Gastrocnemius medialis (tissue), 4 donors: ENCODE measurements around the gene FSIP1. TPM values are rescaled to one million over a fixed set of nuclear protein-coding genes. Genes with fewer than 3 reads are reported as not detected.
A peak's percentile ranks its signal among the peaks of the same experiment; 100 is the strongest.

Experiments used
- ATAC-seq, 2 donors: fragments of 150-250 bp; one replicate each; pipeline ENCODE4 v1.9.1; 2016
- DNase-seq, 2 donors: peaks; one replicate each; pipeline ENCODE4 v3.0.0-alpha.2; 2019
- H3K27ac ChIP-seq, 4 donors: fragments of 200-600 bp; sonication (generic); 1 replicate in 1 of 4; 2 replicates in 3 of 4; pipeline ENCODE4 v1.5.1; 2016 to 2018; ENCODE audit warnings: mild to moderate bottlenecking in 2 of 4, moderate library complexity in 1 of 4
- H3K27me3 ChIP-seq, 3 donors: fragments of 200-600 bp; sonication (generic) in 2 of 3; 1 replicate in 1 of 3; 2 replicates in 2 of 3; pipeline versions ENCODE4 v1.5.1 to v1.6.0; 2016 to 2019; ENCODE audit warnings: mild to moderate bottlenecking in 1 of 3, moderate library complexity in 1 of 3
- H3K36me3 ChIP-seq, 2 donors: fragments of 200-600 bp; sonication (generic) in 1 of 2; one replicate each; pipeline ENCODE4 v1.5.1; 2017 to 2018
- H3K4me1 ChIP-seq, 2 donors: fragments of 200-600 bp; sonication (generic) in 1 of 2; one replicate each; pipeline ENCODE4 v1.5.1; 2016 to 2017; ENCODE audit warnings: mild to moderate bottlenecking in 2 of 2
- H3K4me3 ChIP-seq, 4 donors: fragments of 200-600 bp; sonication (generic) in 3 of 4; 1 replicate in 1 of 4; 2 replicates in 3 of 4; pipeline ENCODE4 v1.5.1; 2016 to 2019; ENCODE audit warnings: mild to moderate bottlenecking in 2 of 4
- H3K9me3 ChIP-seq, 3 donors: fragments of 200-600 bp; sonication (generic) in 2 of 3; 1 replicate in 1 of 3; 2 replicates in 2 of 3; pipeline ENCODE4 v1.5.1; 2016 to 2019
- POLR2A ChIP-seq, 2 donors: fragments of 450-650 bp; IDR thresholded peaks; one replicate each; pipeline ENCODE4 v1.6.1; 2017; ENCODE audit warnings: antibody characterized with exemption in 2 of 2, mild to moderate bottlenecking in 2 of 2, moderate library complexity in 2 of 2
- in situ Hi-C, 4 donors: fragments of 200-750 bp; cut with MboI; loops; one replicate each; pipeline versions ENCODE4 v1.15.0 to v1.8.0; 2017; ENCODE audit warnings: low sequenced_read_pairs in 4 of 4
- intact Hi-C: fragments of 100-400 bp; cut with DNase I; formaldehyde crosslinking; loops from one replicate; pipeline ENCODE4 v1.15.1; 2023; ENCODE audit warnings: low total_unique reads
- total RNA-seq, 4 donors: library from RNA; depleted of rRNA; stranded (reverse); fragments of >200 nt; gene quantifications; one replicate each; pipeline versions ENCODE4 v1.1.0 to v1.2.3, GENCODE V29; 2016
- TF ChIP-seq, protein P1 (sequence below), 5 experiments: fragments of 450-650 bp in 3 of 5; fragments of 200-600 bp in 2 of 5; sonication (generic) in 2 of 5; IDR thresholded peaks in 4 of 5; conservative IDR thresholded peaks in 1 of 5; 1 replicate in 4 of 5; 2 replicates in 1 of 5; pipeline ENCODE4 v1.5.1; 2016 to 2019; ENCODE audit warnings: antibody characterized with exemption in 5 of 5, mild to moderate bottlenecking in 3 of 5, moderate library complexity in 3 of 5

The FSIP1 gene
- total RNA-seq, 4 donors from 2014 or later = 0.11 to 23.9 (median 1.0) TPM; not detected in 1

DNA sequence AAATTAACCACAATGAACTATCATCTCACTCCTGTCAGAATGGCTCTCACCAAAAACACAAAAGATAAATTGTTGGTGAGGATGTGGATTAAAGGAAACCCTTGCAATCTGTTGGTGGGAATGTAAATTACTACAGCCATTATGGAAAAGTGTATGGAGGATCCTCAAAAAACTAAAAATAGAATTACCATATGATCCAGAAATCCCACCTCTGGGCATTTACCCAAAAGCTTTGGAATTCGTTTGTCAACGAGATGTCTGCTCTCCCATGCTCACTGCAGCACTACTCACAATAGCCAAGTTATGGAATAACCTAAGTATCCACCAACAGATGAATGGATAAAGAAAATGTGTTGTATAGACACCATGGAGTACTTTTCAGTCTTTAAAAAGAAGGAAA lies 21.6 kb downstream of the FSIP1 start:
- Histone ChIP-seq H3K36me3 (no peaks in the 10 kb centered on the region), H3K27me3 (no peaks in the 10 kb centered on the region), H3K27ac (no peak overlapping the region), H3K9me3 (no peaks in the 10 kb centered on the region), H3K4me1 (no peaks in the 10 kb centered on the region), H3K4me3 (no peak overlapping the region)
- TF ChIP-seq, protein P1, sequence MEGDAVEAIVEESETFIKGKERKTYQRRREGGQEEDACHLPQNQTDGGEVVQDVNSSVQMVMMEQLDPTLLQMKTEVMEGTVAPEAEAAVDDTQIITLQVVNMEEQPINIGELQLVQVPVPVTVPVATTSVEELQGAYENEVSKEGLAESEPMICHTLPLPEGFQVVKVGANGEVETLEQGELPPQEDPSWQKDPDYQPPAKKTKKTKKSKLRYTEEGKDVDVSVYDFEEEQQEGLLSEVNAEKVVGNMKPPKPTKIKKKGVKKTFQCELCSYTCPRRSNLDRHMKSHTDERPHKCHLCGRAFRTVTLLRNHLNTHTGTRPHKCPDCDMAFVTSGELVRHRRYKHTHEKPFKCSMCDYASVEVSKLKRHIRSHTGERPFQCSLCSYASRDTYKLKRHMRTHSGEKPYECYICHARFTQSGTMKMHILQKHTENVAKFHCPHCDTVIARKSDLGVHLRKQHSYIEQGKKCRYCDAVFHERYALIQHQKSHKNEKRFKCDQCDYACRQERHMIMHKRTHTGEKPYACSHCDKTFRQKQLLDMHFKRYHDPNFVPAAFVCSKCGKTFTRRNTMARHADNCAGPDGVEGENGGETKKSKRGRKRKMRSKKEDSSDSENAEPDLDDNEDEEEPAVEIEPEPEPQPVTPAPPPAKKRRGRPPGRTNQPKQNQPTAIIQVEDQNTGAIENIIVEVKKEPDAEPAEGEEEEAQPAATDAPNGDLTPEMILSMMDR (IDR thresholded peaks at IDR 0.05 in 4 of 5, conservative IDR thresholded peaks at IDR 0.05 in 1 of 5) = no peak
- TF ChIP-seq POLR2A (IDR thresholded peaks at IDR 0.05) = no peak
- in situ Hi-C loops (loop anchor here in 3 of 4 donors (10.0 to 25.0 kb wide), 3 partner anchors 76 to 1056 kb away; no protein-coding TSS in a partner anchor), intact Hi-C loops (no loop called here)
- no peak for DNase-seq
- ATAC-seq = no peak

DNA sequence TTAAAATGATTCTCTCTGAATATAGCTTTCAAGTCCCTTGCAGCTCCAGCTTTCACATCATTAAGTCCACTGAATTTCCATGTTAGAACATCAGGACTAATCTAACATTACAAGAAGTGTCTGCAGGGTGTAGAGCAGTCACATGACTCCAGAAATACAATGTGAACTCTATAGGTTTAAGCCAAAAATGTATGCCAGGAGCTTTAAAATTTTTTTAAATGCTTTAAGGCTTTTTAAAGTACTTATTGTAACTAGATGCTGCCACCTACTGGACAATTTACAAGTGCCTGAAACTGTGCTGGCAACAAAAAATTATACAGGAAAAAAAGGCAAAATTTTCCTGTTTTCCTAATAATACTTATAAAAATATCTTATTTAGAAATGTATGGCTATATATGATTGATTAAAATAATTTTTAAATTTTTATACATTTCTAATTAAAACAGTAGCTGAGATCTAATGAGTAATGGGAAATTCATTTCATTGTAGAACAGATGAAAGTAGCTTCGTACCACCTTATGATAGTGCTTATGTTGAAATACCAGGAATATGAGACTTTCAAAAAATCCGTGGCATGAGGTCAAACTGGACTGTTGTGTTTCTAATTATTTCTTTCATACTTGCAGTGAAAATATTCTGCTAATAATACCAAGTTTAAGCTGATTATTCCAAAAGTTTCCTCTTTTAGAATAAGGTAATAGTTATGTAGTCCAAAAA lies 25.7 kb downstream of the FSIP1 start:
- Histone ChIP-seq H3K9me3 (no peaks in the 10 kb centered on the region), H3K4me1 (no peaks in the 10 kb centered on the region), H3K4me3 (no peak overlapping the region), H3K27ac (no peak overlapping the region), H3K36me3 (no peaks in the 10 kb centered on the region), H3K27me3 (no peaks in the 10 kb centered on the region)
- in situ Hi-C loops (loop anchor here in 2 of 4 donors (5.0 to 25.0 kb wide), 3 partner anchors 70 to 1045 kb away; no protein-coding TSS in a partner anchor), intact Hi-C loops (loop anchor here (1.0 to 10.0 kb wide), 4 partner anchors 72 to 1050 kb away; partner anchors contain the start of gene THBS1)
- ATAC-seq = no peak
- TF ChIP-seq POLR2A (IDR thresholded peaks at IDR 0.05) = no peak
- TF ChIP-seq, protein P1 (IDR thresholded peaks at IDR 0.05 in 4 of 5, conservative IDR thresholded peaks at IDR 0.05 in 1 of 5) = peak; percentile 52 to 86 (median 55)
- DNase-seq = no peak

DNA sequence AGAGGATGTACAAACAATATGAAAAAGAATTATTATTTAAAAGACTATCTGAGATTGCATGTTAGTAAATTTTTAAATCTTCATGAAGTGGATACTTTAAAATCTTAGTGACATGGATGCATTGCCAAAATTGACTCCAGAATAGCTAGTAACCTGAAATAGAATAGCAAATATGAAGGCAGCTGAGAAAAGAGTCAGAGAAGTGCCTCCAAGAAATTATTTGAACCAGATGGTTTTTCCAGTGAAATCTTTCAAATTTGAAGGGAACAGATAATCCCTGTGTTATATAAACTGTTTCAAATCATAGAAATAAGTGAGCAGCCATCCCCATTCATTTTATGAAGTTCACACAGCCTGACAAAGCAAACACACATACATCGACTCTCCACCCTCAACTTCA lies 29.6 kb downstream of the FSIP1 start:
- Histone ChIP-seq H3K4me3 (no peak overlapping the region), H3K4me1 (peaks cover 0 to 6% of the 10 kb centered on the region in 2 donors), H3K36me3 (no peaks in the 10 kb centered on the region), H3K27me3 (no peaks in the 10 kb centered on the region), H3K9me3 (no peaks in the 10 kb centered on the region), H3K27ac (no peak overlapping the region)
- no peak for TF ChIP-seq POLR2A (IDR thresholded peaks at IDR 0.05)
- TF ChIP-seq, protein P1 (IDR thresholded peaks at IDR 0.05 in 4 of 5, conservative IDR thresholded peaks at IDR 0.05 in 1 of 5) = no peak
- intact Hi-C loops (loop anchor here (10.0 kb wide), 1 partner anchor 168 kb away; the partner anchor contains the start of gene THBS1), in situ Hi-C loops (loop anchor here in 2 of 4 donors (10.0 to 25.0 kb wide), 2 partner anchors 68 to 1041 kb away; no protein-coding TSS in a partner anchor)
- DNase-seq (no peak), ATAC-seq (no peak)

DNA sequence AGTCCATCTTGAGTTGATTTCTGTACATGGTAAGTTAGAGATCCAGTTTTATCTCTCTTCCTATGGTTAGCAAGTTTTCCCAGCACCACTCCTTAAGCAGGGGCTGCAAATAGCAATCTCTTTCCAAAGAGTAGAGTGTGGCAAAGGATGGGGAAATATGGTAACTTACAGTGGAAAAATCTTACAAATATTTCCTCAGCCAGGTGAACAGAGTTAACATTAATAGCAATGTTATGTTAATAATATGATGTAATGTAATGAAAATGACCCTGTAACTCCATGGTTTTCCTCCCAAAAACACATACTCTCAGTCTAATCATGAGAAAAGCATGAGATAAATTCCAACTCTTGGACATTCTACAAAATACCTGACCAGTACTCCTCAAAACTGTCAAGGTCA lies 30.4 kb downstream of the FSIP1 start:
- Histone ChIP-seq H3K36me3 (no peaks in the 10 kb centered on the region), H3K4me1 (peaks cover 0 to 12% of the 10 kb centered on the region in 2 donors), H3K27ac (no peak overlapping the region), H3K4me3 (no peak overlapping the region), H3K27me3 (no peaks in the 10 kb centered on the region), H3K9me3 (no peaks in the 10 kb centered on the region)
- in situ Hi-C loops = loop anchor here in 2 of 4 donors (10.0 to 25.0 kb wide), 2 partner anchors 67 to 1040 kb away; no protein-coding TSS in a partner anchor
- intact Hi-C loops = loop anchor here (10.0 kb wide), 1 partner anchor 167 kb away; the partner anchor contains the start of gene THBS1
- DNase-seq (no peak), ATAC-seq (no peak)
- TF ChIP-seq, protein P1 (IDR thresholded peaks at IDR 0.05 in 4 of 5, conservative IDR thresholded peaks at IDR 0.05 in 1 of 5) = no peak
- TF ChIP-seq POLR2A (IDR thresholded peaks at IDR 0.05) = no peak
